Panc1 (cell line): ENCODE measurements around the gene GTF3C5. TPM values are rescaled to one million over a fixed set of nuclear protein-coding genes. Genes with fewer than 3 reads are reported as not detected.

Source experiments
- ATAC-seq: fragments of 200-7000 bp; cut with Tn5 transposase; 2 replicates; pipeline ENCODE4 v1.9.1; 2020; ENCODE audit warnings: mild to moderate bottlenecking, moderate library complexity
- BruUV-seq: library from RNA; stranded (reverse); fragments of 400-500 nt; replicated peaks from 2 replicates; lab custom pipeline; 2021; lab: Mats Ljungman, UMichigan
- CTCF ChIA-PET: fragments of 300-600 bp; sonication (Branson Sonifier 250); formaldehyde crosslinking; loops from one replicate; lab custom pipeline; 2022; ENCODE audit warnings: antibody characterized with exemption; lab: Charles Lee
- POLR2A ChIA-PET: fragments of 300-600 bp; sonication (Branson Sonifier 250); formaldehyde crosslinking; loops from one replicate; lab custom pipeline; 2022; ENCODE audit warnings: antibody characterized with exemption; lab: Charles Lee
- DNase-seq: peaks from one replicate; pipeline ENCODE4 v3.0.0-alpha.2; 2010; ENCODE audit warnings: low read depth, low spot score
- H3K27ac ChIP-seq: 2 replicates; pipeline ENCODE4 v1.5.1; 2011; ENCODE audit warnings: mild to moderate bottlenecking, low read length, inconsistent platforms
- H3K27me3 ChIP-seq: fragments of 200-500 bp; sonication (Bioruptor generic); 2 replicates; pipeline ENCODE4 v1.6.0; 2014; ENCODE audit warnings: low read length, inconsistent platforms; ENCODE audit not compliant: control insufficient read depth, insufficient read depth
- H3K36me3 ChIP-seq: fragments of 200-500 bp; sonication (Bioruptor generic); 2 replicates; pipeline ENCODE4 v1.5.1; 2014; ENCODE audit warnings: inconsistent platforms, mild to moderate bottlenecking, low read length, moderate library complexity; ENCODE audit not compliant: control insufficient read depth, insufficient read depth
- H3K4me1 ChIP-seq: 2 replicates; pipeline ENCODE4 v1.5.1; 2011; ENCODE audit warnings: inconsistent platforms, mild to moderate bottlenecking, low read length, moderate library complexity; ENCODE audit not compliant: control insufficient read depth, insufficient read depth
- H3K4me3 ChIP-seq, 2 experiments: 2 replicates each; pipeline ENCODE4 v1.5.1; 2011 to 2012; ENCODE audit warnings: low read depth in 2 of 2, low read length in 2 of 2, mild to moderate bottlenecking in 2 of 2, inconsistent platforms in 1 of 2, moderate library complexity in 1 of 2
- H3K9me3 ChIP-seq: fragments of 200-500 bp; sonication (Bioruptor generic); 2 replicates; pipeline ENCODE4 v1.5.1; 2014; ENCODE audit warnings: low read depth, mild to moderate bottlenecking, inconsistent platforms, low read length, moderate library complexity; ENCODE audit not compliant: control insufficient read depth, insufficient read depth
- CTCF ChIP-seq: fragments of 450-650 bp; IDR thresholded peaks from 2 replicates; pipeline ENCODE4 v1.5.1; 2017; ENCODE audit warnings: mild to moderate bottlenecking
- POLR2AphosphoS5 ChIP-seq: IDR thresholded peaks from 2 replicates; pipeline ENCODE4 v1.6.1; 2012; ENCODE audit warnings: mild to moderate bottlenecking, low read depth, low read length, moderate library complexity
- REST ChIP-seq, 2 experiments: IDR thresholded peaks; 2 replicates each; pipeline ENCODE4 v1.6.1; 2011 to 2012; ENCODE audit warnings: low read depth in 2 of 2, control low read depth in 1 of 2, low read length in 1 of 2, mild to moderate bottlenecking in 1 of 2, moderate library complexity in 1 of 2; ENCODE audit not compliant: insufficient read depth in 1 of 2
- SIN3A ChIP-seq: IDR thresholded peaks from 2 replicates; pipeline ENCODE4 v1.6.1; 2012; ENCODE audit warnings: low read depth, mild to moderate bottlenecking, low read length, moderate library complexity, borderline replicate concordance; ENCODE audit not compliant: insufficient read depth
- TCF7L2 ChIP-seq: IDR thresholded peaks from 2 replicates; pipeline ENCODE4 v1.6.1; 2011; ENCODE audit warnings: mild to moderate bottlenecking, low read depth, low read length, inconsistent platforms
- in situ Hi-C: cut with HindIII; loops from 2 replicates; pipeline ENCODE4 v1.10.0; 2016; ENCODE audit warnings: low sequenced_read_pairs, low pct_unique_long_range_greater_than_20kb
- intact Hi-C: fragments of 100-400 bp; cut with micrococcal nuclease; formaldehyde crosslinking; loops from one replicate; pipeline ENCODE4 v1.10.0; 2022; ENCODE audit not compliant: unreplicated experiment
- total RNA-seq: library from RNA; stranded (reverse); gene quantifications from one replicate; pipeline ENCODE4 v1.2.1, GENCODE V29; 2021; ENCODE audit not compliant: unreplicated experiment

Gene GTF3C5
- total RNA-seq, 1 experiment from 2014 or later, result 47.7 TPM

DNA sequence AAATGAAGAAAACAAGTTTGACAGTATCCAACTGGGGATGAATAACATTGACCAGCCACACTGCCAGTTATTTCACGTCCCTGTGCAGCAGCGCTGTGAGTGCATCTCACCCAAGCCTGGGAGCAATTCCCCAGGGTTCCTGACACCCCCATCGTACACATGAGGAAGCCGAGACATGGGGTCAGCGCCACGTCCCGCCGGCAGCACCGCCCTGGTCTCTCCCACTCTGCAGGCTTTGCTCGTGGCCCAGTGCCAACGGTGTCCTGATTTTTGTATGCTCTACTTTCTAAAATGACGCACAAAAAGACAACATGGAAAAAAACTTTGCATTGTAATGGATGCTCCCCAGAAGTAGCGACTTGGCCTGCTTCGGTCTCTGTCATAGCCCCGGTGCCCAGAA is 14.3 kb downstream of the GTF3C5 start:
- no peak overlapping the region for H3K4me3 ChIP-seq
- no peaks in the 10 kb centered on the region for H3K27me3 ChIP-seq
- DNase-seq (no peak), ATAC-seq (no peak)
- ChIA-PET CTCF (no interaction called here), POLR2A (no interaction called here)
- intact Hi-C loops, result loop anchor here (10.0 kb wide), 1 partner anchor 100 kb away; no protein-coding TSS in a partner anchor
- TF ChIP-seq SIN3A (no peak), POLR2AphosphoS5 (no peak), TCF7L2 (no peak), CTCF (no peak), REST (IDR thresholded peaks at IDR 0.05; ENCODE audit: insufficient read depth in 1 of 2, low read depth in 2 of 2, low read length in 1 of 2) (no peak)
- no TSS peak for BruUV-seq
- in situ Hi-C loops, result no loop called here
- H3K4me1 ChIP-seq, result no peaks in the 10 kb centered on the region
- no peaks in the 10 kb centered on the region for H3K9me3 ChIP-seq
- H3K36me3 ChIP-seq, result no peaks in the 10 kb centered on the region; the same call in 1 of the 2 replicates
- H3K27ac ChIP-seq, result no peak overlapping the region

DNA sequence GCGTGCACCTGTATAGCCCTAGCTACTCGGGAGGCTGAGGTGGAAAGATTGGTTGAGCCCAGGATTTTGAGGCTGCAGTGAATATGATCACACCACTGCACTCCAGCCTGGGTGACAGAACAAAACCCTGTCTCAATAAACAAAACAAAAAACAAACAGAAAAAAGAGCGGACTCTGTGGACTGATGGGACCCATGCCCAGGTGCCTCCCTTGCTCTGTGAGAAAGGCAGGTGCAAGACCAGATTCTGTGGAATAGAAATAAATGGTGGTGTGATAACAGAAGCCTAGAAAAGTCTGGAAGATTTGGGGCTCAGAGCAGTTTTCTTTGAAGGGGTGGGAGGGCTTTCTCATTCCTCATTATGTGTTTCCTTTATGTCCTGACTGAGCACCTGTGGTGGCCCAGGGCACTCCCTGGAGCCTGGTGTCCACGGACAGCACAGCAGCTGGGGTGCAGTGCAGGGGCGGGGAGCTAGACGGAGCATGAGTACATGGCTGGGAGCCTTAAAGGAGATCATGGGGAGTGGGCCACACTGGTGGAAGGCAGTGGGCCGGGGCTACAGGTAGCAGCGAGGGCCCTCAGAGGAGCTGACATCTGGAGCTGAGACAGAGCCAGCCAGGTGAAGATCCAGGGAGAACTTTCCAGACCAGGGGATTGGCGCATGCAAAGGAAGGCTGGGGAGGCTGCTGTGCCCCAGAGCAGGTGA is 15.6 kb downstream of the GTF3C5 start:
- no peak overlapping the region for H3K27ac ChIP-seq
- H3K4me3 ChIP-seq, result no peak overlapping the region
- no peaks in the 10 kb centered on the region for H3K9me3 ChIP-seq
- no peaks in the 10 kb centered on the region for H3K27me3 ChIP-seq
- no peak for DNase-seq
- intact Hi-C loops, result loop anchor here (10.0 kb wide), 1 partner anchor 98 kb away; no protein-coding TSS in a partner anchor
- in situ Hi-C loops, result no loop called here
- H3K36me3 ChIP-seq, result peaks cover 2% of the 10 kb centered on the region; the same call in 1 of the 2 replicates
- TF ChIP-seq SIN3A, result no peak
- TF ChIP-seq TCF7L2, result no peak
- no peak for TF ChIP-seq POLR2AphosphoS5
- no peak for TF ChIP-seq REST (IDR thresholded peaks at IDR 0.05; ENCODE audit: insufficient read depth in 1 of 2, low read depth in 2 of 2, low read length in 1 of 2)
- TF ChIP-seq CTCF, result no peak
- POLR2A ChIA-PET, result no interaction called here
- BruUV-seq, result no TSS peak
- no peaks in the 10 kb centered on the region for H3K4me1 ChIP-seq
- CTCF ChIA-PET, result no interaction called here
- ATAC-seq, result no peak
